Omental fat pad (tissue), 4 donors: Measurements from ENCODE around the gene FAM111A. TPM values are rescaled to one million over a fixed set of nuclear protein-coding genes. Genes with fewer than 3 reads are reported as not detected.

Source experiments
- ATAC-seq: fragments of 150-250 bp; one replicate; pipeline ENCODE4 v1.9.1; 2016; ENCODE audit warnings: mild to moderate bottlenecking, moderate library complexity; ENCODE audit not compliant: low FRiP score
- DNase-seq: peaks from one replicate; pipeline ENCODE4 v3.0.0-alpha.2; 2019; ENCODE audit warnings: low spot score
- total RNA-seq, 4 donors: library from RNA; depleted of rRNA; stranded (reverse); fragments of >200 nt; gene quantifications; one replicate each; pipeline ENCODE4 v1.1.0, GENCODE V29; 2016
- TF ChIP-seq, protein P1 (sequence below), 3 donors: fragments of 450-650 bp; IDR thresholded peaks; one replicate each; pipeline ENCODE4 v1.5.1; 2016 to 2017; ENCODE audit warnings: antibody characterized with exemption in 3 of 3, mild to moderate bottlenecking in 3 of 3, moderate library complexity in 2 of 3

FAM111A gene
- total RNA-seq, 4 donors from 2014 or later, result 18.2 to 60.1 (median 31.7) TPM

DNA sequence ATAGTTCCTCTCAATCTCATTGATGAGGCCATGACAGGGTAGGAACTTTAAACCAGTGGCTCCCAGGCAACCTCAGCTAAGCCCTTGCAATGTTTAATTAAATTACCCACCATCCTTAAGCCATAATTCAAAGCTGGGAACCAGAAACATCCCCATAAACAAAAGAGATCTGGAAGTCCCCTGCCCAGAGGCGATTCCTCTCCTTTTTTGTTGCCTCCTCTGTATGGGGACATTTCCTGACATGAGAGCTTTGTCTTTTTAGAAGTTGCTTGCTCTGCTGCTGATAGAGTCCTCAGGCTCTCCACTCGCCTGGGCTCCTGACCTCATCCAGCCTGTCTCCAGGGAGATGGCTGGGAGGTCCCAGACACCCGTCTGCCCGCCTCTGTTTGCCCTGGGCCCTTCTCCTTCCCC is 32.4 kb downstream of the FAM111A start:
- ATAC-seq (no peak), DNase-seq (no peak)
- TF ChIP-seq, protein P1, sequence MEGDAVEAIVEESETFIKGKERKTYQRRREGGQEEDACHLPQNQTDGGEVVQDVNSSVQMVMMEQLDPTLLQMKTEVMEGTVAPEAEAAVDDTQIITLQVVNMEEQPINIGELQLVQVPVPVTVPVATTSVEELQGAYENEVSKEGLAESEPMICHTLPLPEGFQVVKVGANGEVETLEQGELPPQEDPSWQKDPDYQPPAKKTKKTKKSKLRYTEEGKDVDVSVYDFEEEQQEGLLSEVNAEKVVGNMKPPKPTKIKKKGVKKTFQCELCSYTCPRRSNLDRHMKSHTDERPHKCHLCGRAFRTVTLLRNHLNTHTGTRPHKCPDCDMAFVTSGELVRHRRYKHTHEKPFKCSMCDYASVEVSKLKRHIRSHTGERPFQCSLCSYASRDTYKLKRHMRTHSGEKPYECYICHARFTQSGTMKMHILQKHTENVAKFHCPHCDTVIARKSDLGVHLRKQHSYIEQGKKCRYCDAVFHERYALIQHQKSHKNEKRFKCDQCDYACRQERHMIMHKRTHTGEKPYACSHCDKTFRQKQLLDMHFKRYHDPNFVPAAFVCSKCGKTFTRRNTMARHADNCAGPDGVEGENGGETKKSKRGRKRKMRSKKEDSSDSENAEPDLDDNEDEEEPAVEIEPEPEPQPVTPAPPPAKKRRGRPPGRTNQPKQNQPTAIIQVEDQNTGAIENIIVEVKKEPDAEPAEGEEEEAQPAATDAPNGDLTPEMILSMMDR (IDR thresholded peaks at IDR 0.05), result no peak

DNA sequence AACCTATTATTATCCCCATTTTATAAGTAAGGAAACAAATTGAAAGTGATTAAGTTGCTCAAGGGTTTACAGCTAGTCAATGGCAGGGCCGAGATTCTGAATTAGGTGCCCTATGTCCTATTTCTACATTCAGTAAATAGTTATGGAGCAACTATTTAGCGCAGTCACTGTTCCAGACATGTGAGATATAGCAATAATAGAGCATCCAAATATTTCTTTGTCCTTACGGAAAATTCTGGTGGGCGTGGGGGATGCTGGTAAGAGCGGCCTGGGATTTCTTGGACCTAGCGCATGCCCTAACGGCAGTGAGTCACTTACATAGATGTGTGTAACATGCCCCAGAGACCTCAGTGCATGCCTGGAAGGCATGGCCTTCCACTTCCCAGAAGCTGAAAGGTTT is 33.7 kb downstream of the FAM111A start:
- DNase-seq (no peak), ATAC-seq (no peak)
- TF ChIP-seq, protein P1 (IDR thresholded peaks at IDR 0.05), result no peak

DNA sequence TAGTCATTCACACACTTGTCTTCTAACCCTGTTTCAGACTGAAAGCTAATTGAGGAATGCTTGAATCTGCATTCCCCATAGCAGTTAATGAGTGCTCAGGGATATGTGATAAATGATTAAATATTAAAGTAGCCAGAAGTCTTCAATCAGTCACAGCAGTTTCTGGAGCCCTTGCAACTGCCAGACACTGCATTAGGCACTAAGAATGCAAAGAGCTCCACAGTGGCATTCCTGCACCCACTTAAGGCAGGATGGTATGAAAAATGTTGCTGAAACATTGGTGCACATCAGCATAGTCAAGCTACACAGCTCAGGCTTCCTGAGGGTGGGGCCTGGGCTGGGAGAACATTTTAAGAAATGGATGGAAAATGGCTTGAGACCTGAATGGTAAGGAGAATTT is 35.7 kb downstream of the FAM111A start:
- TF ChIP-seq, protein P1 (IDR thresholded peaks at IDR 0.05), result no peak
- ATAC-seq (no peak), DNase-seq (no peak)

DNA sequence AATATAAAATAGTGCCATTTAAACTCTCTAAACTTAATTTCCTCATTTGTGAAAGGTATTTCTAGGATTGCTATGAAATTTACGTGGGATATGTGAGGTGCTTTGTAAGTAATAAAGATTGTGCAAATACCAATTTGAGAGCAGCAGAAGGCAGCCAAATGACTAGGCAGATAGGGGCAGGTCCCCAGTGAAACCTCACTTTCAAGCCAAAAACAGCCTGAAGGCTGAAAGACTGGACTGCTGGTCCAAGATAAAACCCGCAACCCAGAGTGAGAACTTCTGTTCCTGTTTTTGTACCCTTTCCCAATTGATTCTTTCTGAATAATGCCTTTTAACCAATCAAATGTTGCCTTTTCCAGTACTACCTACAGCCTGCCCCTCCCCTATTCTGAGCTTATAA is 36.5 kb downstream of the FAM111A start:
- DNase-seq (no peak), ATAC-seq (no peak)
- TF ChIP-seq, protein P1 (IDR thresholded peaks at IDR 0.05), result no peak

DNA sequence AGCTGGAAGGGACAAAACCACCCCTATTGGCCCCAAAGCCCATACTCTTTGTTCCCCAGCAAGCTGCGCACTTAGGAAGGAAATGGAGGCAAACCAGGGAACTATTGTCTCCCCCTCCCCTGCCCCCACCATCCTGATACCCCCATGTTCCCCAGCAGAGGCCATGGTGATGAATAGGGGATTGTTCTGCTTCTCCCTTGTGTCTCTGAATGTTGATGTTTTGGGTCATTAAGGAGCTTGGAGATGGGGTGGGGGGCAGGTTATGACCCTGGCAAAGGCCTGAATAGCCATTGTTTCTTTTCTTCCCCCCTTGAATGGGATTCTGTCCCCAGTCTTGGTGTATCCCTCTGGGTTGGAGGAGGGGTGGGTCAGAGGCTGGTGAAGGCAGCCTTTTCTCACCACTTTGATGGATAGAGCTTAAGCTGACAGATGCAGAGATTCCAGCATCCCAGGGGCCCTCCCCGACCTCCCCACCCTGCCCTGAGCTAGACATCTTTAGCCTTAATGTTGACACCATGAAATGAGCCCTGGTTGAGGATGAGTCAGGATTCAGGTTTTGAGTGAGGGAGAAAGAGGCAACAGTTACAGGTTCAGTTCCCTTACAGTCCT is 37.6 kb downstream of the FAM111A start:
- TF ChIP-seq, protein P1 (IDR thresholded peaks at IDR 0.05), result no peak
- no peak for ATAC-seq
- DNase-seq, result no peak

DNA sequence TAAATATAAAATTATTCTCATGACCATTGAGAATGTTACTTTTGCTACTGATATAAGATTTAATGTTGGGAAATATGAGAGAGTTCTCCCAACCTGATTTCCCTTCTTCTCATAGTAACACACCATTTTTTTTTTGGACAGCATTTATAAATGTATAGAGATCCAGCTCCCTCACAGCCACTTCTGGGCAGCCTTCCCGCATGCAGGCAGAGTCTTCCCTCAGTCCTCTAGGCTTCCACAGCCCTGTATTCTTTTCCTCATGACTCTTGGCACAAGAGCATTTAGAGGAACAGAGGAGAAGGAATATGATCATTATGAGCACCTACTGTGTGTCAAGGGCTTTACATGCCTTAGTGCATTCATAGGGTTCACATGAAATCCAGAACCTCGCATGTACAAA is 38.3 kb downstream of the FAM111A start:
- ATAC-seq (no peak), DNase-seq (no peak)
- TF ChIP-seq, protein P1 (IDR thresholded peaks at IDR 0.05), result no peak

DNA sequence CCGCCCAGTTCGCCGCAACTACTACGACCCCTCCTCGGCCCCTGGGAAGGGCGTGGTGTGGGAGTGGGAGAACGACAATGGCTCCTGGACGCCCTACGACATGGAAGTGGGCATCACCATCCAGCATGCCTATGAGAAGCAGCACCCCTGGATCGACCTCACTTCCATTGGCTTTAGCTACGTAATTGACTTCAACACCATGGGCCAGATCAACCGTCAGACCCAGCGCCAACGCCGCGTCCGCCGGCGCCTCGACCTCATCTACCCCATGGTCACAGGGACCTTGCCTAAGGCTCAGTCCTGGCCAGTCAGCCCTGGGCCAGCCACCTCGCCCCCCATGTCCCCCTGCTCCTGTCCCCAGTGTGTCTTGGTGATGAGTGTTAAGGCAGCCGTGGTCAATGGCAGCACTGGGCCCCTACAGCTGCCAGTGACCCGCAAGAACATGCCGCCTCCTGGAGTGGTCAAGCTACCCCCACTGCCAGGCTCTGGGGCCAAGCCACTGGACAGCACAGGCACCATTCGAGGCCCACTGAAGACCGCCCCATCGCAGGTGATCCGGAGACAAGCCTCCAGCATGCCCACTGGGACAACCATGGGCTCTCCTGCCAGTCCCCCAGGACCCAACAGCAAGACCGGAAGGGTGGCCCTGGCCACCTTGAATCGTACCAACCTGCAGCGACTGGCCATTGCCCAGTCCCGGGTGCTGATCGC is 39.2 kb downstream of the FAM111A start:
- TF ChIP-seq, protein P1 (IDR thresholded peaks at IDR 0.05), result no peak
- ATAC-seq, result no peak
- no peak for DNase-seq
